ENCODE data around the gene XIST. TPM values are rescaled to one million over a fixed set of nuclear protein-coding genes. Genes with fewer than 3 reads are reported as not detected.

Gene XIST
- total RNA-seq, 2 donors from 2014 or later = 0.02 TPM; not detected in 1

DNA sequence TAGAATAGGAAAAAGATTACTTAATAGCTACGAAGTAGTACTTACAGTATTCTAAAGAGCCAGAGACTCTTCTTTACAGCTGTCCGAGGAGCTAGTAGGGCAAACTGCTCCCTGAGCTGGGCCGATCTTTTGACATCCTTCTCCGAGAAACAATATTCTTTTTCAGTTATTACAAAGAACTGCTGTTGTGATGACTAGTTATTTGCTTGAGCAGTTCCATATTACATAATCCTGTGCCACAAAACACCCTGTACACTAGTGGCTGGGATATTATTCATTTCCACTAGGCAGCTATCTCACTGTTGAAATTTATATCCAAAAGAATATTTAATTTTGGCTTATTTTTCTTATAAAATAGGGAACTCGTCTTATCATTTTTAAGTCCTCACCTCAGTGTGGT lies 11.2 kb downstream of the XIST start:
- DNase-seq = no peak
- no peaks in the 10 kb centered on the region for H3K4me1 ChIP-seq (ENCODE audit: control insufficient read depth, insufficient read depth, low read length)
- H3K27me3 Mint-ChIP-seq (ENCODE audit: insufficient read depth) = no peaks in the 10 kb centered on the region
- H3K36me3 ChIP-seq (ENCODE audit: control insufficient read depth, insufficient read depth, low read length) = no peaks in the 10 kb centered on the region
- no peaks in the 10 kb centered on the region for H3K27me3 ChIP-seq (ENCODE audit: control insufficient read depth, insufficient read depth, low read length, poor library complexity, severe bottlenecking)
- no peaks in the 10 kb centered on the region for H3K36me3 Mint-ChIP-seq (ENCODE audit: low read depth)
- H3K27ac Mint-ChIP-seq = no peak overlapping the region
- H3K4me3 Mint-ChIP-seq = no peak overlapping the region
- H3K9me3 Mint-ChIP-seq = peaks cover 10% of the 10 kb centered on the region
- H3K9ac ChIP-seq (ENCODE audit: extremely low read depth, low read length, poor library complexity, severe bottlenecking) = no peak overlapping the region
- H3K4me1 Mint-ChIP-seq = no peaks in the 10 kb centered on the region
- H3K9me3 ChIP-seq (ENCODE audit: control insufficient read depth, low read length) = no peaks in the 10 kb centered on the region
- no peak overlapping the region for H3K27ac ChIP-seq (ENCODE audit: low read depth, low read length)
- H3K4me3 ChIP-seq (ENCODE audit: low read length) = no peak overlapping the region
- WGBS, 2 experiments (ENCODE audit: insufficient coverage in 1 of 2, insufficient read length in 1 of 2) = 93 to 100% methylated on average over 1 to 3 of the region's 5 CpGs
- TF ChIP-seq, protein P1, sequence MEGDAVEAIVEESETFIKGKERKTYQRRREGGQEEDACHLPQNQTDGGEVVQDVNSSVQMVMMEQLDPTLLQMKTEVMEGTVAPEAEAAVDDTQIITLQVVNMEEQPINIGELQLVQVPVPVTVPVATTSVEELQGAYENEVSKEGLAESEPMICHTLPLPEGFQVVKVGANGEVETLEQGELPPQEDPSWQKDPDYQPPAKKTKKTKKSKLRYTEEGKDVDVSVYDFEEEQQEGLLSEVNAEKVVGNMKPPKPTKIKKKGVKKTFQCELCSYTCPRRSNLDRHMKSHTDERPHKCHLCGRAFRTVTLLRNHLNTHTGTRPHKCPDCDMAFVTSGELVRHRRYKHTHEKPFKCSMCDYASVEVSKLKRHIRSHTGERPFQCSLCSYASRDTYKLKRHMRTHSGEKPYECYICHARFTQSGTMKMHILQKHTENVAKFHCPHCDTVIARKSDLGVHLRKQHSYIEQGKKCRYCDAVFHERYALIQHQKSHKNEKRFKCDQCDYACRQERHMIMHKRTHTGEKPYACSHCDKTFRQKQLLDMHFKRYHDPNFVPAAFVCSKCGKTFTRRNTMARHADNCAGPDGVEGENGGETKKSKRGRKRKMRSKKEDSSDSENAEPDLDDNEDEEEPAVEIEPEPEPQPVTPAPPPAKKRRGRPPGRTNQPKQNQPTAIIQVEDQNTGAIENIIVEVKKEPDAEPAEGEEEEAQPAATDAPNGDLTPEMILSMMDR (conservative IDR thresholded peaks at IDR 0.05) = no peak

DNA sequence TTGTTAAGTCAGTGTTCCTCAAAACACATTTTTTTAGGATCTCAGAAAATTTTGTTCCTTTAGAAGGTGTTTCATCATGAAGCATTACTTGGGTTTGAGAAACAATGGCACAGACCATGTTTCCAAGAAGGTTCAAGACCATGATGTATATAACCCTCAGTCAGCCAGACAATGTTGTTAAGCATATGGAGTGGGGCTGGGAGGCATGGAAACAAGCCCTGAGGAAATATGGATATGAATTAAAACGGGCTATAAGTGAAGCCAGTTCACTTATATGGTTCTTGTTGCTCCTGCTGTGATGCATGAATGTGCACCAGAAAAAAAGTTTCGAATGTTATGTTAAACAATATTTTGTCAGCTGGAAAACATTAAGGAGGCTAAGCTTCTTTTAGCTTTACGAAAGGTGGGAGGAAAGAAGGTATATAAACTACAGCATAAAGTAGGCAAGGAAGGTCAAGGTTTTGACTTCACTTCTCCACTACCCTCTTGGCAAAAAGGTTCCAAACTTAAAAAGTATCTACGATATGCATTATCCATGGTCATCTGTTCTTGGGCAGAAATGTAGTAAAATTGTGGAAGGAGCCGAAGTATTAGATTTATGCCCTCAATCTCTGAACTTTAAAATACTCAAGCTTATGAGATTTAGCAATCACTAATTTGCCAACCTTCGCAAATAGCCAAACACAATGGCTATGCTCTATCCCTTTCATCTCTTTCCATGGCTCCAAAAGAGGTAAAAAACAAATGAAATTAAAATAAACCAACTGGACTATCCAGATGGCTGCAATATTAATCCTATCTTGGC lies 12.2 kb downstream of the XIST start:
- Mint-ChIP-seq H3K27me3 (ENCODE audit: insufficient read depth) (no peaks in the 10 kb centered on the region), H3K9me3 (peaks cover 3% of the 10 kb centered on the region), H3K36me3 (ENCODE audit: low read depth) (no peaks in the 10 kb centered on the region), H3K4me1 (no peaks in the 10 kb centered on the region), H3K4me3 (no peak overlapping the region), H3K27ac (no peak overlapping the region)
- Histone ChIP-seq H3K9ac (ENCODE audit: extremely low read depth, low read length, poor library complexity, severe bottlenecking) (no peak overlapping the region), H3K36me3 (ENCODE audit: control insufficient read depth, insufficient read depth, low read length) (no peaks in the 10 kb centered on the region), H3K9me3 (ENCODE audit: control insufficient read depth, low read length) (no peaks in the 10 kb centered on the region), H3K4me1 (ENCODE audit: control insufficient read depth, insufficient read depth, low read length) (no peaks in the 10 kb centered on the region), H3K4me3 (ENCODE audit: low read length) (no peak overlapping the region), H3K27me3 (ENCODE audit: control insufficient read depth, insufficient read depth, low read length, poor library complexity, severe bottlenecking) (no peaks in the 10 kb centered on the region), H3K27ac (ENCODE audit: low read depth, low read length) (no peak overlapping the region)
- 89 to 100% methylated on average over 2 to 5 of the region's 6 CpGs for WGBS, 2 experiments (ENCODE audit: insufficient coverage in 1 of 2, insufficient read length in 1 of 2)
- TF ChIP-seq, protein P1 (conservative IDR thresholded peaks at IDR 0.05) = no peak
- no peak for DNase-seq

DNA sequence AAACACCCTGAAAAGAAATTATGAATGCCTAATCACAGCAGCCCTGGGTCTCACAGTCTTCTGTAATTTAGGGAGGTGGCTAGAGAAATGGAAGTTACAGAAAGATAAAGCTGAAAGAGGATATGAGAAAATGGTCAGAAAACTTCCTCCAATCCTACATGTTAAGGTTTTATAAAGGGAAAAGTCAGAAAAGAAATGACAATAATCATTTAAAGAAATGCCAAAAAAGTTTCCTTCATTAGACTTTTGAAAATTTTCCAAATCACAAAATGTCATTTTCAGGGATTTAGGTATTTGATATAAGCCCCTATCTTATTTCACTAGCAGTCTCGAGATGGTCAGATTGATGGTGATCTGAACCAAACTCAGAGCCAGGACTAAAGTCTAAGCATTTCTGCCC lies 13.4 kb downstream of the XIST start:
- no peak for DNase-seq
- H3K4me3 Mint-ChIP-seq = no peak overlapping the region
- H3K9me3 Mint-ChIP-seq = no peaks in the 10 kb centered on the region
- no peak overlapping the region for H3K4me3 ChIP-seq (ENCODE audit: low read length)
- 80% methylated on average over 1 of the region's 1 CpG; no CpG with 5 or more reads in 1 of the 2 experiments for WGBS, 2 experiments (ENCODE audit: insufficient coverage in 1 of 2, insufficient read length in 1 of 2)
- H3K27me3 Mint-ChIP-seq (ENCODE audit: insufficient read depth) = peaks cover 4% of the 10 kb centered on the region
- no peak overlapping the region for H3K27ac ChIP-seq (ENCODE audit: low read depth, low read length)
- H3K36me3 ChIP-seq (ENCODE audit: control insufficient read depth, insufficient read depth, low read length) = no peaks in the 10 kb centered on the region
- H3K9me3 ChIP-seq (ENCODE audit: control insufficient read depth, low read length) = no peaks in the 10 kb centered on the region
- no peak overlapping the region for H3K9ac ChIP-seq (ENCODE audit: extremely low read depth, low read length, poor library complexity, severe bottlenecking)
- H3K4me1 ChIP-seq (ENCODE audit: control insufficient read depth, insufficient read depth, low read length) = no peaks in the 10 kb centered on the region
- no peaks in the 10 kb centered on the region for H3K4me1 Mint-ChIP-seq
- TF ChIP-seq, protein P1 (conservative IDR thresholded peaks at IDR 0.05) = no peak
- H3K36me3 Mint-ChIP-seq (ENCODE audit: low read depth) = no peaks in the 10 kb centered on the region
- no peak overlapping the region for H3K27ac Mint-ChIP-seq
- H3K27me3 ChIP-seq (ENCODE audit: control insufficient read depth, insufficient read depth, low read length, poor library complexity, severe bottlenecking) = no peaks in the 10 kb centered on the region

Measured in endodermal cell (in vitro differentiated cells).